HG03558 (cell line): Measurements from ENCODE around the gene SYNE4.
"Not testable (repeated sequence)": the region's sequence is repeated elsewhere in the genome, so short reads cannot be mapped to it uniquely, and the experiment has no call there.

Experiments
- ATAC-seq: cut with Tn5 transposase; IDR thresholded peaks from one replicate; pipeline ENCODE4 v1.9.1; 2021; ENCODE audit warnings: moderate number of reproducible peaks; ENCODE audit not compliant: unreplicated experiment; ENCODE audit errors: extremely low read depth

SYNE4 gene

GRCh38 chr19:35959040-35959967 lies 49.3 kb downstream of the SYNE4 start:
- no peak for ATAC-seq

- ATAC-seq, result no peak
Measured at GRCh38 chr19:35958660-35959039, 50.0 kb downstream of the SYNE4 start.

- not testable (repeated sequence) for ATAC-seq
Measured at GRCh38 chr19:35957411-35957810, 51.2 kb downstream of the SYNE4 start.

GRCh38 chr19:35955881-35956634 lies 52.6 kb downstream of the SYNE4 start:
- no peak for ATAC-seq
